Parathyroid adenoma (tissue), 2 donors: ENCODE measurements around the gene TRIAP1.

Source experiments
- H2AFZ ChIP-seq: fragments of 300-600 bp; sonication (generic); one replicate; pipeline ENCODE4 v1.7.0; 2017; ENCODE audit warnings: antibody characterized with exemption, mild to moderate bottlenecking
- H3K27ac ChIP-seq: fragments of 300-600 bp; sonication (generic); one replicate; pipeline ENCODE4 v1.7.0; 2017
- H3K27me3 ChIP-seq: fragments of 300-600 bp; sonication (generic); one replicate; pipeline ENCODE4 v1.7.0; 2017; ENCODE audit warnings: low read length; ENCODE audit not compliant: control insufficient read depth, insufficient read depth
- H3K36me3 ChIP-seq: fragments of 300-600 bp; sonication (generic); one replicate; pipeline ENCODE4 v1.7.0; 2017; ENCODE audit warnings: low read length; ENCODE audit not compliant: control insufficient read depth, insufficient read depth
- H3K4me1 ChIP-seq: fragments of 300-600 bp; sonication (generic); one replicate; pipeline ENCODE4 v1.7.0; 2017; ENCODE audit warnings: control low read depth
- H3K4me2 ChIP-seq: fragments of 300-600 bp; sonication (generic); one replicate; pipeline ENCODE4 v1.7.0; 2017; ENCODE audit warnings: low read length
- H3K4me3 ChIP-seq: fragments of 300-600 bp; sonication (generic); one replicate; pipeline ENCODE4 v1.7.0; 2017; ENCODE audit warnings: low read depth, low read length
- H3K79me2 ChIP-seq: fragments of 300-600 bp; sonication (generic); one replicate; pipeline ENCODE4 v1.7.0; 2017; ENCODE audit warnings: control low read depth
- H3K9ac ChIP-seq: fragments of 300-600 bp; sonication (generic); one replicate; pipeline ENCODE4 v1.7.0; 2017; ENCODE audit warnings: mild to moderate bottlenecking
- H3K9me3 ChIP-seq: fragments of 300-600 bp; sonication (generic); one replicate; pipeline ENCODE4 v1.7.0; 2017; ENCODE audit warnings: low read length; ENCODE audit not compliant: control insufficient read depth
- CTCF ChIP-seq: fragments of 300-600 bp; sonication (generic); IDR thresholded peaks from one replicate; pipeline ENCODE4 v1.7.0; 2017; ENCODE audit warnings: antibody characterized with exemption, mild to moderate bottlenecking
- donor health status: primary hyperparathyroidism.

Gene TRIAP1

GRCh38 chr12:120404271-120404670, 41.9 kb downstream of the TRIAP1 start:
- Histone ChIP-seq H3K4me3 (no peak overlapping the region), H3K27me3 (no peaks in the 10 kb centered on the region), H3K36me3 (no peaks in the 10 kb centered on the region), H2AFZ (no peak overlapping the region), H3K27ac (no peak overlapping the region), H3K9ac (no peak overlapping the region), H3K4me1 (no peaks in the 10 kb centered on the region), H3K9me3 (no peaks in the 10 kb centered on the region), H3K79me2 (no peaks in the 10 kb centered on the region), H3K4me2 (no peak overlapping the region)
- no peak for TF ChIP-seq CTCF

GRCh38 chr12:120403869-120404268, 42.3 kb downstream of the TRIAP1 start:
- Histone ChIP-seq H3K79me2 (no peaks in the 10 kb centered on the region), H3K4me3 (no peak overlapping the region), H3K4me1 (no peaks in the 10 kb centered on the region), H3K9me3 (no peaks in the 10 kb centered on the region), H3K36me3 (no peaks in the 10 kb centered on the region), H3K27me3 (no peaks in the 10 kb centered on the region), H3K27ac (no peak overlapping the region), H3K9ac (no peak overlapping the region), H2AFZ (no peak overlapping the region), H3K4me2 (no peak overlapping the region)
- no peak for TF ChIP-seq CTCF

GRCh38 chr12:120402217-120402616, 44.0 kb downstream of the TRIAP1 start:
- Histone ChIP-seq H3K4me3 (no peak overlapping the region), H3K79me2 (no peaks in the 10 kb centered on the region), H2AFZ (peak overlapping the region; percentile 45), H3K27me3 (no peaks in the 10 kb centered on the region), H3K27ac (no peak overlapping the region), H3K9me3 (no peaks in the 10 kb centered on the region), H3K36me3 (no peaks in the 10 kb centered on the region), H3K9ac (no peak overlapping the region), H3K4me2 (no peak overlapping the region), H3K4me1 (no peaks in the 10 kb centered on the region)
- no peak for TF ChIP-seq CTCF

- H3K27ac ChIP-seq = no peak overlapping the region
- no peak overlapping the region for H3K4me2 ChIP-seq
- no peak for TF ChIP-seq CTCF
- H2AFZ ChIP-seq = no peak overlapping the region
- H3K36me3 ChIP-seq = no peaks in the 10 kb centered on the region
- H3K9me3 ChIP-seq = no peaks in the 10 kb centered on the region
- no peak overlapping the region for H3K4me3 ChIP-seq
- peaks cover 4% of the 10 kb centered on the region for H3K4me1 ChIP-seq
- no peaks in the 10 kb centered on the region for H3K27me3 ChIP-seq
- H3K9ac ChIP-seq = no peak overlapping the region
- H3K79me2 ChIP-seq = no peaks in the 10 kb centered on the region
These were observed 46.7 kb downstream of the TRIAP1 start for GRCh38 chr12:120399531-120399930.

- H3K36me3 ChIP-seq = no peaks in the 10 kb centered on the region
- H3K27ac ChIP-seq = no peak overlapping the region
- H3K27me3 ChIP-seq = no peaks in the 10 kb centered on the region
- H3K9me3 ChIP-seq = no peaks in the 10 kb centered on the region
- no peak overlapping the region for H3K4me3 ChIP-seq
- H3K9ac ChIP-seq = no peak overlapping the region
- TF ChIP-seq CTCF = no peak
- H3K79me2 ChIP-seq = no peaks in the 10 kb centered on the region
- no peak overlapping the region for H2AFZ ChIP-seq
- no peak overlapping the region for H3K4me2 ChIP-seq
- peaks cover 4% of the 10 kb centered on the region for H3K4me1 ChIP-seq
These were observed 48.2 kb downstream of the TRIAP1 start for GRCh38 chr12:120397824-120398540.
